HepG2 (cell line): ENCODE measurements around the gene MYH10. TPM values are rescaled to one million over a fixed set of nuclear protein-coding genes. Genes with fewer than 3 reads are reported as not detected.
A peak's percentile ranks its signal among the peaks of the same experiment; 100 is the strongest.

ENCODE experiments used
- ATAC-seq: fragments of 200-7000 bp; cut with Tn5 transposase; 3 replicates; pipeline ENCODE4 v1.9.1; 2020; ENCODE audit warnings: mild to moderate bottlenecking, moderate library complexity
- BruUV-seq: library from RNA; stranded (reverse); fragments of 400-500 nt; replicated peaks from 2 replicates; lab custom pipeline; 2021; lab: Mats Ljungman, UMichigan
- CTCF ChIA-PET: fragments of 300-600 bp; formaldehyde crosslinking; extraction: SDS; loops from one replicate; lab custom pipeline; 2021; ENCODE audit warnings: low total read pairs, inconsistent platforms, low intra/inter-chr PET ratio; lab: Yijun Ruan, JAX
- POLR2A ChIA-PET: fragments of 350-600 bp; sonication (Branson Sonifier 250); formaldehyde crosslinking; loops from one replicate; lab custom pipeline; 2020; ENCODE audit warnings: antibody characterized with exemption, inconsistent platforms; lab: Yijun Ruan, JAX
- DNase-seq: peaks from one replicate; pipeline ENCODE4 v3.0.0-alpha.2; 2015; ENCODE audit warnings: low spot score
- FAIRE-seq: peaks from 3 replicates; lab custom pipeline; 2011; peaks lifted over from hg19 to GRCh38; lab: Jason Lieb, UNC
- H2AFZ ChIP-seq: one replicate; pipeline ENCODE4 v1.6.1; 2011; ENCODE audit warnings: low read length, inconsistent platforms
- H3K27ac ChIP-seq: fragments of 300-600 bp; 3 replicates; pipeline ENCODE4 v1.8.0; 2011; ENCODE audit warnings: mixed run types, mild to moderate bottlenecking, mixed read lengths, low read length, inconsistent platforms; ENCODE audit not compliant: insufficient read depth; ENCODE audit errors: extremely low read length
- H3K27me3 ChIP-seq, 2 experiments: fragments of 200-600 bp in 1 of 2; 2 replicates in 1 of 2; 3 replicates in 1 of 2; pipeline versions ENCODE4 v1.6.0 to v1.8.0; 2011; ENCODE audit warnings: low read length in 2 of 2, mild to moderate bottlenecking in 2 of 2, moderate library complexity in 2 of 2, inconsistent platforms in 1 of 2; ENCODE audit not compliant: insufficient read depth in 2 of 2, control insufficient read depth in 1 of 2
- H3K36me3 ChIP-seq, 2 experiments: fragments of 200-600 bp in 1 of 2; replicated peaks in 1 of 2; 2 replicates in 1 of 2; 3 replicates in 1 of 2; pipeline versions ENCODE4 v1.5.1 to v1.8.0; 2011; ENCODE audit warnings: low read length in 2 of 2, inconsistent platforms in 1 of 2; ENCODE audit not compliant: insufficient read depth in 2 of 2, control insufficient read depth in 1 of 2
- H3K4me1 ChIP-seq: 2 replicates; pipeline ENCODE4 v1.5.1; 2012; ENCODE audit warnings: low read length, inconsistent platforms; ENCODE audit not compliant: insufficient read depth
- H3K4me2 ChIP-seq: 2 replicates; pipeline ENCODE4 v1.6.0; 2011; ENCODE audit warnings: low read depth, low read length, inconsistent platforms
- H3K4me3 ChIP-seq, 3 experiments: fragments of 200-600 bp in 1 of 3; sonication (generic), shearing (Covaris generic) in 1 of 3; replicated peaks in 1 of 3; 2 replicates each; pipeline ENCODE4 v1.5.1; 2011 to 2016; ENCODE audit warnings: low read length in 3 of 3, inconsistent platforms in 2 of 3, low read depth in 2 of 3, mild to moderate bottlenecking in 2 of 3, control low read depth in 1 of 3, mixed read lengths in 1 of 3; ENCODE audit not compliant: insufficient read depth in 1 of 3
- H3K79me2 ChIP-seq: one replicate; pipeline ENCODE4 v1.6.1; 2011; ENCODE audit warnings: low read length, inconsistent platforms; ENCODE audit not compliant: insufficient read depth
- H3K9ac ChIP-seq: 2 replicates; pipeline ENCODE4 v1.6.0; 2011; ENCODE audit warnings: mild to moderate bottlenecking, low read depth, low read length, inconsistent platforms; ENCODE audit not compliant: insufficient read depth
- H3K9me3 ChIP-seq: 2 replicates; pipeline ENCODE4 v1.5.1; 2012; ENCODE audit warnings: mild to moderate bottlenecking, low read length
- H4K20me1 ChIP-seq: 2 replicates; pipeline ENCODE4 v1.6.0; 2011; ENCODE audit warnings: inconsistent platforms, mild to moderate bottlenecking, low read length, moderate library complexity; ENCODE audit not compliant: insufficient read depth
- MYPOP ChIP-seq: sonication (generic); formaldehyde crosslinking; IDR thresholded peaks from 2 replicates; pipeline ENCODE4 v1.8.1; 2023; ENCODE audit warnings: mild to moderate bottlenecking, moderate library complexity, missing genetic modification reagents
- PRPF4 ChIP-seq: fragments of 200-400 bp; formaldehyde crosslinking; IDR thresholded peaks from 2 replicates; pipeline ENCODE4 v1.6.1; 2016; ENCODE audit warnings: low read length, low read depth; ENCODE audit not compliant: poor library complexity, severe bottlenecking
- RBM22 ChIP-seq: fragments of 200-400 bp; formaldehyde crosslinking; optimal IDR thresholded peaks from 2 replicates; pipeline ENCODE3; 2017; ENCODE audit warnings: mild to moderate bottlenecking, low read length, moderate library complexity
- ZSCAN9 ChIP-seq: IDR thresholded peaks from 2 replicates; pipeline ENCODE4 v1.6.1; 2016; ENCODE audit warnings: borderline replicate concordance
- WGBS: methylation state at CpG from one replicate; pipeline ENCODE4 v1.1.6; 2017; ENCODE audit warnings: low lambda C conversion rate; 5-methylcytosine and 5-hydroxymethylcytosine counted together
- in situ Hi-C: cut with HindIII; loops from 2 replicates; pipeline ENCODE4 v1.10.0; 2017; ENCODE audit warnings: low pct_unique_long_range_greater_than_20kb; ENCODE audit not compliant: extremely low pct_ligation_motif_present
- intact Hi-C: fragments of 100-400 bp; cut with micrococcal nuclease; formaldehyde crosslinking; loops from one replicate; pipeline ENCODE4 v1.10.0; 2022; ENCODE audit not compliant: unreplicated experiment
- polyA plus RNA-seq, 8 experiments: library from polyadenylated mRNA; depleted of rRNA in 3 of 8; stranded (reverse) in 7 of 8; unstranded in 1 of 8; fragments of >200 nt; fragmentation: Illumina TruSeq in 4 of 8; extraction: Trizol in 4 of 8; gene quantifications; 2 replicates each; pipeline versions ENCODE4 v1.2.1 to v1.2.3, GENCODE V29; 2011 to 2016; ENCODE audit warnings: low read depth in 4 of 8, missing spikeins in 1 of 8, mixed read lengths in 1 of 8; ENCODE audit not compliant: insufficient read depth in 1 of 8
- total RNA-seq, 5 experiments: library from RNA; depleted of rRNA; stranded (reverse); fragments of >200 nt; fragmentation: Illumina TruSeq; extraction: Trizol; gene quantifications; 2 replicates each; pipeline ENCODE4 v1.2.3, GENCODE V29; 2016; ENCODE audit warnings: low read depth in 1 of 5

MYH10 gene
- total and polyA plus RNA-seq, 2 of the 13 experiments (the other 11 are each of a cell fraction or from before 2014, with no cell fraction given) = 43.4 to 68.6 TPM

DNA sequence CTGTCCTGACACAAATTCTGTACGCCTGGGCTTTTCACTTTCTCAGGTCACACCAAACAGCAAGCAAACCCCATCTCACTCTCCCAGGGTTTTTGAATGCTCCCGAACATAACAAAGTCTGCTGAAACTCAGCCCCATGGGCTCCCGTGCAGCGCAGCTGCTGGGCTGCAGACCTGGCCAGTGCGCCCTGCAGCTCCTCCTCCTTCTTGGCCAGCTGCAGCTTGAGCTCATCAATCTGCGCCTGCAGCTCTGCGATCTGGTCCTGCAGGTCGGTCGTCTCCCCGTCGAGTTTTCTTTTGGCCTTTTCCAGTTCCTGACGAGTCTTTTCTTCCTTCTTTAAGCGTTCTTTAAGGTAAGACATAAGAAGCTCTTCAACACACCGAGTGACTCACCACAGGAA, 124.4 kb downstream of the MYH10 start:
- no peaks in the 10 kb centered on the region for H4K20me1 ChIP-seq
- in situ Hi-C loops = no loop called here
- BruUV-seq = no TSS peak
- TF ChIP-seq PRPF4 = no peak
- intact Hi-C loops = no loop called here
- no peaks in the 10 kb centered on the region for H3K4me1 ChIP-seq
- H3K9ac ChIP-seq = no peak overlapping the region
- no peak overlapping the region for H3K27ac ChIP-seq
- H3K4me2 ChIP-seq = no peak overlapping the region
- no peak for FAIRE-seq
- 95% methylated on average over 14 of the region's 14 CpGs for WGBS
- POLR2A ChIA-PET = no interaction called here
- H3K9me3 ChIP-seq = no peaks in the 10 kb centered on the region
- CTCF ChIA-PET = no interaction called here
- no peak overlapping the region for H2AFZ ChIP-seq
- H3K4me3 ChIP-seq = no peak overlapping the region
- no peak for ATAC-seq
- H3K79me2 ChIP-seq = no peaks in the 10 kb centered on the region
- no peak for DNase-seq
- no peaks in the 10 kb centered on the region for H3K27me3 ChIP-seq
- H3K36me3 ChIP-seq = peaks cover 31 to 60% of the 10 kb centered on the region in 2 experiments

- in situ Hi-C loops = no loop called here
- BruUV-seq = no TSS peak
- no peak overlapping the region for H3K4me2 ChIP-seq
- DNase-seq (no peak), FAIRE-seq (no peak), ATAC-seq (no peak)
- POLR2A ChIA-PET = no interaction called here
- CTCF ChIA-PET = no interaction called here
- H3K27ac ChIP-seq = no peak overlapping the region
- no peaks in the 10 kb centered on the region for H4K20me1 ChIP-seq
- no peak overlapping the region for H3K9ac ChIP-seq
- TF ChIP-seq RBM22 = peak; percentile 79
- TF ChIP-seq MYPOP (CRISPR knock-in tag) = no peak
- TF ChIP-seq ZSCAN9 (CRISPR knock-in tag) = no peak
- no peak overlapping the region for H2AFZ ChIP-seq
- 95% methylated on average over 18 of the region's 18 CpGs for WGBS
- H3K36me3 ChIP-seq = peaks cover 39 to 74% of the 10 kb centered on the region in 2 experiments
- H3K4me1 ChIP-seq = no peaks in the 10 kb centered on the region
- no peaks in the 10 kb centered on the region for H3K9me3 ChIP-seq
- no peaks in the 10 kb centered on the region for H3K79me2 ChIP-seq
- H3K4me3 ChIP-seq = no peak overlapping the region
- intact Hi-C loops = no loop called here
- no peaks in the 10 kb centered on the region for H3K27me3 ChIP-seq
Observed at GRCh38 chr17:8504460-8505207, 125.9 kb downstream of the MYH10 start.
